Stimulated activated CD8-positive, alpha-beta memory T cell treated with anti-CD3 and anti-CD28 coated beads, Interleukin-7, amount 100 ng/mL, for 48 hours (primary cell): Measurements from ENCODE around the gene EXOC4.
"Not testable (repeated sequence)": the region's sequence is repeated elsewhere in the genome, so short reads cannot be mapped to it uniquely, and the experiment has no call there.

Experiments
- DNase-seq, 2 donors: peaks; one replicate each; pipeline ENCODE4 v3.0.0-alpha.2; 2020; ENCODE audit warnings: low read depth in 1 of 2; ENCODE audit errors: extremely low read depth in 1 of 2

The EXOC4 gene

GRCh38 chr7:133601617-133602016, 348.7 kb downstream of the EXOC4 start:
- DNase-seq, result no peak

- DNase-seq, result no peak
Observed at GRCh38 chr7:133602291-133602690, 349.4 kb downstream of the EXOC4 start.

GRCh38 chr7:133606991-133607390, 354.1 kb downstream of the EXOC4 start:
- no peak for DNase-seq

GRCh38 chr7:133609806-133610205, 356.9 kb downstream of the EXOC4 start:
- no peak for DNase-seq

- no peak for DNase-seq
Observed at GRCh38 chr7:133611955-133612354, 359.1 kb downstream of the EXOC4 start.

- no peak for DNase-seq
Observed at GRCh38 chr7:133613250-133613790, 360.4 kb downstream of the EXOC4 start.

DNA sequence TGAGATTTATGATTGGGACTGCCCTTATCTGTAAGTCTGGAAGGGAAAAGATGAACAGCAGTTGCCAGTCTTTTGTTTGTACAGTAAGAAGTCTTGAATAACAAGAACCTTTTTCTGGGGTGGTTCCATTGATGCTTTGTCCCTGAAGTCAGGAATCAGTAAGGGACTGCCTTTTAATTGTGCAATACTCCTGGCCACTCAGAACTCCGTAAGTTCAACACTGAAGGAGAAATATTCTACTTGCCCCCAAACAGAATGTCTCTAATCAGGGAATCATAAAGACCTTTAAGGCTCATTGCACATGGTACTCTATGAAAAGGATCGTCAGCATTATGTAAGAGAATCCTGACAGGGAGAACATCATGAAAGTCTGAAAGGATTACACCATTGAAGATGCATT, 361.4 kb downstream of the EXOC4 start:
- no peak for DNase-seq

GRCh38 chr7:133618970-133619369, 366.1 kb downstream of the EXOC4 start:
- DNase-seq, result no peak

GRCh38 chr7:133619491-133619890, 366.6 kb downstream of the EXOC4 start:
- DNase-seq, result no peak

GRCh38 chr7:133623721-133624120, 370.8 kb downstream of the EXOC4 start:
- no peak for DNase-seq

GRCh38 chr7:133625046-133625445, 372.2 kb downstream of the EXOC4 start:
- DNase-seq, result no peak

DNA sequence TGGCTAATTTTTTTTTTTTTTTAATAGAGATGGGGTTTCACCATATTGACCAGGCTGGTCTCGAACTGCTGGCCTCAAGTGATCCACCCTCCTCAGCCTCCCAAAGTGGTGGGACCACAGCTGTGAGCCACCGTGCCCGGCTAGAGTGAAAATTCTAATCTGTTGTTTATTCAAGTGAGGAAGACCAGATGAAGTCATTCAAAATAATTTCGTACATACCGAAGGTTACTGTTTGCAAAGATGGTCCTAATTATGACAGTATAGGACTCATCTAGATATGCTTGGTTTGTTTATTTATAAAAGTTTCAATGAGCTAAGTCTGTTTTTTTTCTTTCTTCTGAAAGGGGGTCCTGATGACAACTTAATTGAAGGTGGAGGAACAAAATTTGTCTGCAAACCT, 376.8 kb downstream of the EXOC4 start:
- DNase-seq, result no peak

- DNase-seq, result no peak
Observed at GRCh38 chr7:133633055-133633454, 380.2 kb downstream of the EXOC4 start.

GRCh38 chr7:133635541-133635940, 382.7 kb downstream of the EXOC4 start:
- no peak for DNase-seq

GRCh38 chr7:133638857-133639256, 386.0 kb downstream of the EXOC4 start:
- no peak for DNase-seq

GRCh38 chr7:133641436-133641835, 388.6 kb downstream of the EXOC4 start:
- no peak for DNase-seq

DNA sequence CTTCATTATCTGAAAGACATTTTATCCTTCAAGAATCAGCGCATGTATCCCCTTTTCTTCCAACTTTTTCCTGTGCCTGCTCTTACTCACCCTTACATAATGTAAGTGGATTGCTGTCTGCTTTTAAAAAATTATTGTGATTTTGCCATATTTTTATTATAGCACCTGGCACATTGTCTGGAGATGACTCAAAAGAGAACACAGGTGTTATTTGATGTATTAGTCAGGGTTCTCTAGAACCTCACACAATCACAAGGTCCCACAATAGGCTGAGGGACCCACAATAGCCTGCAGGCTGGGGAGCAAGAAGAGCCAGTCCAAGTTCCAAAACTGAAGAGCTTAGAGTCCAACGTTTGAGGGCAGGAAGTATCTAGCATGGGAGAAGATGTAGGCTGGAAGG, 390.0 kb downstream of the EXOC4 start:
- DNase-seq, result no peak

GRCh38 chr7:133643652-133644051, 390.8 kb downstream of the EXOC4 start:
- not testable (repeated sequence) for DNase-seq

DNA sequence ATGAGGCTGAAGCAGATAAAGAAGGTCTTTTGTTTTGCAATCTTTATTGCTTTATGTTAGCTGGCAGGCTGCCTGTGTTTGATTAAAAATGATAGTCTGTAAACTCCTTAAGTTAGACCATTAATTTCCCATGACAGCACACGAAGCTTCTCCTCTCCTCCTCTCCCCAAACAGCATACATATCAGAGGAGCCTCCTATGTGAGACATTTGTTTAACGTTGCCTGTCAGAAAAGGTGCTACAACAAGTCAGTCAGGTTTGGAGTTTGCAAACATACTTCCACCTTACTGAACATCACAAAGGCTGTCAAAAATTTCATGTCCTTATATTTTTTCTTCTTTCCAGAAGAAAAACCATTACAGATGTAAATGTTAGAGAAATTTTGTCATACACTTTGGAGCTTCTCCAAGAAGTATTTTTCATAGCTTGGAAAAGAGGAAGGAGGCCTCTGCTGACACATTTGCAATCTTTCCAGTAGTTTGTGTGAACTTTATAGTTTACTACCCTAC, 393.1 kb downstream of the EXOC4 start:
- DNase-seq, result no peak

DNA sequence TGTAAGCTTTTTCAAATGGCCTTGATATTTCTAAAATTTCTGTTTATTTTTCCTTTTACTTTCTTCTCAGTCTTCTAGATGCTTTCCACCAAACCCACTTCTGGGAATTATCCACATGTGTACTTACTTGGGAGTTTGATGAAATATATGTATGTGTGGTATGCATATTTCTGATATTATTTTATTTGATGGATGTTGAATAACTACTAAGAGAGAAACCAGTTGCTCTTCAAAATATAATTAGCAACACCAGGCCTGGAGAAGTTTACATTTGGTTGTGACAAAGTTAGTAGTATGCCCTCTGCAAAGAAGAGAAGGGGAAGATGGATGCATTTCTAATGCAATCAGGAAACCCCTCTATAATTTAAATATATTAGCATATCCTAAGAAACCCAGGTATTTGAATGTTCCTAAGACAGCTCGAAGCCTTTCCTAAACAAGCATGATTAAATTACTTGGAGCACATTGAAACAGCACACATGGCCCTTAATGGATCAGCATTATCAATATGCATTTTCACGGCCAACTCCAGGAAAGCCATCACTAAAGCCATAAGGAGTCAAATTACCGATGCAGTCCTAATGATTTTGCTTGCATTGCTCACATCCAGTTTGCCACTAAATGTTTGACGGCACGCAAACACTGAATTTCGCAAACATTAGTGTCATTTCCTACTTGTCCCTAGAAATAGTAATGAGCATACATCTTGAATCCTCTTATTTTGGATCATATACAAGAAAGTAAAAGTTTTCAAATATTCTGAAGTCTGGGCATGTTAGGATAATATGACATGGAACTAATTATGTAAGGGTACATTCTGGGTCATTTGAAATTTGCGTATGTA, 393.8 kb downstream of the EXOC4 start:
- no peak for DNase-seq

DNA sequence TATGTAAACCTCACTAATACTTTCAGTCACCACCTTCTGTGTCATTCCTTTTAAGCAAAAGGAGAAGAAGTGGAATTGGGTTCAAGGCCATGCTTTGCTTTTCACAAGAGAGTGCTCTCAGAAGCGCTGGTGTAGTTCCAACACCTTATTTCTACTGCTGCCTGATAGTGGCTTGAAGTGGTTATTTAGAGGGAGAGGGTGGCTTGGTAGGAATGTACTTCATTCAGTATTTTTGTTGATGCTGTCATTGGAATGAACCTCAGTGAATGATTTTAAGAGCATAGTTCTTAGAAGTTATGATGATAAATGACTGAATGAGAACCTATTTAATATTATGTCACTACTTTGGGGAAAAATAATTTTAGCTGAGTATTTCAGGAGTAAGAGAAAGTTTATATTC, 396.7 kb downstream of the EXOC4 start:
- no peak for DNase-seq

DNA sequence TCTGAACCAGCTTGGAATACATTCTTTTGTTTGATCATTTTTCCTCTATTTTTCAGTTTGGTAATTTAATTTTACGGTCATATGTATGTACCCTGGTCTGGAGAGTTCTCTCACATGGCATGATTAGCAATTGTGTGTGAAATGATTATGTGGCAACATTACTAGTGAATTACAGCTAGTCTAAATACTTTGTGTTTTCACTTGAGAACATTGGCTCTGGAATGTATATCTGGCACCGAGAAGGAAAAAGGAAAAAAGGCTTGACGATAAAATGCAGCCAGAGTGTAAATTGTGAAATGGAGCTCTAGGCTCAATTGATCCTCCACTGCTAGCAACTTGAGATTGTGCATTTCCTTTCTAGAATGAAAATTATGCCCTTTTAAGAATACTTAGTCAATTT, 397.2 kb downstream of the EXOC4 start:
- no peak for DNase-seq
